Loucy (cell line): ENCODE measurements around the gene OOSP4B.

ENCODE experiments used
- H2AFZ ChIP-seq: fragments of 200-600 bp; sonication (generic); 2 replicates; pipeline ENCODE4 v1.6.0; 2016; ENCODE audit warnings: antibody characterized with exemption, mild to moderate bottlenecking, low read length, moderate library complexity
- H3F3A ChIP-seq: fragments of 200-600 bp; 2 replicates; pipeline ENCODE4 v1.6.0; 2016; ENCODE audit warnings: antibody characterized with exemption, low read depth, mild to moderate bottlenecking
- H3K27me3 ChIP-seq: fragments of 200-600 bp; sonication (generic); 2 replicates; pipeline ENCODE4 v1.6.1; 2014; ENCODE audit warnings: low read length, mild to moderate bottlenecking; ENCODE audit not compliant: insufficient read depth, poor library complexity, severe bottlenecking
- H3K36me3 ChIP-seq: fragments of 200-600 bp; sonication (generic); 2 replicates; pipeline ENCODE4 v1.6.1; 2016; ENCODE audit warnings: low read length; ENCODE audit not compliant: insufficient read depth
- H3K4me1 ChIP-seq: fragments of 200-600 bp; sonication (generic); 2 replicates; pipeline ENCODE4 v1.5.1; 2014; ENCODE audit warnings: low read length, mild to moderate bottlenecking; ENCODE audit not compliant: insufficient read depth, poor library complexity, severe bottlenecking
- H3K4me2 ChIP-seq: fragments of 200-600 bp; sonication (generic); 2 replicates; pipeline ENCODE4 v1.6.0; 2014; ENCODE audit warnings: antibody characterized with exemption, low read length, low read depth, mild to moderate bottlenecking; ENCODE audit not compliant: poor library complexity, severe bottlenecking
- H3K4me3 ChIP-seq: fragments of 200-600 bp; sonication (generic); 2 replicates; pipeline ENCODE4 v1.5.1; 2014; ENCODE audit warnings: low read length, mild to moderate bottlenecking, mixed read lengths; ENCODE audit not compliant: poor library complexity, severe bottlenecking
- H3K79me2 ChIP-seq: fragments of 200-600 bp; sonication (generic); 2 replicates; pipeline ENCODE4 v1.6.1; 2014; ENCODE audit warnings: low read length; ENCODE audit not compliant: insufficient read depth
- H3K9ac ChIP-seq: fragments of 200-600 bp; sonication (generic); 2 replicates; pipeline ENCODE4 v1.6.0; 2014; ENCODE audit warnings: mild to moderate bottlenecking, low read depth, low read length, moderate library complexity; ENCODE audit not compliant: poor library complexity, severe bottlenecking
- H3K9me2 ChIP-seq: fragments of 200-600 bp; sonication (generic); replicated peaks from 2 replicates; pipeline ENCODE4 v1.6.1; 2016; ENCODE audit warnings: low read depth, low read length, mixed read lengths
- H3K9me3 ChIP-seq: fragments of 200-600 bp; sonication (generic); 2 replicates; pipeline ENCODE4 v1.6.1; 2014; ENCODE audit warnings: mild to moderate bottlenecking, antibody characterized with exemption, low read length, low read depth; ENCODE audit not compliant: insufficient read depth
- H4K20me1 ChIP-seq: fragments of 200-600 bp; sonication (generic); 2 replicates; pipeline ENCODE4 v1.6.0; 2014; ENCODE audit warnings: antibody characterized with exemption, low read length, mild to moderate bottlenecking; ENCODE audit not compliant: insufficient read depth, poor library complexity, severe bottlenecking
- EZH2phosphoT487 ChIP-seq: fragments of 200-600 bp; IDR thresholded peaks from 2 replicates; pipeline ENCODE4 v1.6.1; 2018; ENCODE audit warnings: antibody characterized with exemption, mild to moderate bottlenecking, moderate library complexity, borderline replicate concordance
- TF ChIP-seq, protein P1 (sequence below): fragments of 200-600 bp; sonication (generic); conservative IDR thresholded peaks from 2 replicates; pipeline ENCODE4 v1.5.1; 2014; ENCODE audit warnings: mild to moderate bottlenecking, antibody characterized with exemption, low read length

OOSP4B gene

DNA sequence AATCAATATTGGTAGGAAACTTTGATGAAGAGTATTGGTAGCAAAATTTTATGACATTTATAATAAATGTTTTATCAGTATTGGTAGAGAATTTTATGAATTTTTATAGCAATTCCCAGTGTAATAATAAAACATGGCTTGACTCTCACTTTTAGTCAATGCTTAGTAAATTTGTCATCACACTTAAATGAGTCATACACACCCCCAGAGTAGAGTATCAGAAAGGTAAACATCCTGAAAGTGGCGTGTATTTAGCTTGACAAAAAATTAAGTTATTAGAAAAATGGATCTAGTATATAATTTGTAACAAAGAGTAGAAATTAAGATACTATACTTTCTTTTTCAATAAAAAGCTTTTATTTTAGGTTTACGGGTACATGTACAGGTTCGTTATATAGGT, 42.1 kb downstream of the OOSP4B start:
- no peaks in the 10 kb centered on the region for H3K4me1 ChIP-seq
- H3K9me2 ChIP-seq = no peaks in the 10 kb centered on the region
- no peaks in the 10 kb centered on the region for H3K79me2 ChIP-seq
- no peaks in the 10 kb centered on the region for H3K9me3 ChIP-seq
- no peak overlapping the region for H3K4me3 ChIP-seq
- no peak overlapping the region for H3K9ac ChIP-seq
- H3K27me3 ChIP-seq = no peaks in the 10 kb centered on the region
- no peaks in the 10 kb centered on the region for H3K36me3 ChIP-seq
- no peaks in the 10 kb centered on the region for H3F3A ChIP-seq
- H3K4me2 ChIP-seq = no peak overlapping the region
- no peak for TF ChIP-seq EZH2phosphoT487
- no peak overlapping the region for H2AFZ ChIP-seq
- no peaks in the 10 kb centered on the region for H4K20me1 ChIP-seq

DNA sequence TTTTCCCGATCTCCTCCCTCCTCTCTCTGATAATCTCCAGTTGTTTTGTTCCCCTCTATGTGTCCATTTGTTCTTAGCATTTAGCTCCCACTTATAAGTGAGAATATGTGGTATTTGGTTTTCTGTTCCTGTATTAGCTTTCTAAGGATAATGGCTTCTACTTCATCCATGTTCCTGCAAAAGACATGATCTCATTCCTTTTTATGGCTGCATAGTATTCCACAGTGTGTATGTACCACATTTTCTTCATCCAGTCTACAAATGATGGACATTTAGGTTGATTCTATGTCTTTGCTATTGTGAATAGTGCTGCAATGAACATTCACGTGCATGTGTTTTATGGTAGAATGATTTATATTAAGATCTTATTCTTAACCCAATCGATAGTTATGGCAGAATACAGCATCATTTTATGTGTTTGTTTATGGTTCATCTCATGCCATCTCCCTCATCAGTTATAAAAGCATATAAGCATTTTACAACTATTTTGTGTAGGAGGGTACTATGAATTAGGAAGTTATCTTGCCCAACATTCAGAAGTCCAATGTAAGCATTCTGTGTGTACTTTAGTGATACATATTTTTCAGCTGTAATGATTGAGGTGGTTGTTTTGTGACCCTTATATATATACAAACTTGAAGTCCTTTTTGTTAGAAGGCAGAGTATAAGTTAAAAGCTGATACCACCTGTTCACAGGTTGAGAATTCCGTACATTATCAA, 42.7 kb downstream of the OOSP4B start:
- H3K9me2 ChIP-seq = no peaks in the 10 kb centered on the region
- no peaks in the 10 kb centered on the region for H3F3A ChIP-seq
- no peak overlapping the region for H3K4me2 ChIP-seq
- H2AFZ ChIP-seq = no peak overlapping the region
- H3K4me1 ChIP-seq = no peaks in the 10 kb centered on the region
- no peak overlapping the region for H3K4me3 ChIP-seq
- H3K36me3 ChIP-seq = no peaks in the 10 kb centered on the region
- no peaks in the 10 kb centered on the region for H4K20me1 ChIP-seq
- no peak for TF ChIP-seq EZH2phosphoT487
- TF ChIP-seq, protein P1, sequence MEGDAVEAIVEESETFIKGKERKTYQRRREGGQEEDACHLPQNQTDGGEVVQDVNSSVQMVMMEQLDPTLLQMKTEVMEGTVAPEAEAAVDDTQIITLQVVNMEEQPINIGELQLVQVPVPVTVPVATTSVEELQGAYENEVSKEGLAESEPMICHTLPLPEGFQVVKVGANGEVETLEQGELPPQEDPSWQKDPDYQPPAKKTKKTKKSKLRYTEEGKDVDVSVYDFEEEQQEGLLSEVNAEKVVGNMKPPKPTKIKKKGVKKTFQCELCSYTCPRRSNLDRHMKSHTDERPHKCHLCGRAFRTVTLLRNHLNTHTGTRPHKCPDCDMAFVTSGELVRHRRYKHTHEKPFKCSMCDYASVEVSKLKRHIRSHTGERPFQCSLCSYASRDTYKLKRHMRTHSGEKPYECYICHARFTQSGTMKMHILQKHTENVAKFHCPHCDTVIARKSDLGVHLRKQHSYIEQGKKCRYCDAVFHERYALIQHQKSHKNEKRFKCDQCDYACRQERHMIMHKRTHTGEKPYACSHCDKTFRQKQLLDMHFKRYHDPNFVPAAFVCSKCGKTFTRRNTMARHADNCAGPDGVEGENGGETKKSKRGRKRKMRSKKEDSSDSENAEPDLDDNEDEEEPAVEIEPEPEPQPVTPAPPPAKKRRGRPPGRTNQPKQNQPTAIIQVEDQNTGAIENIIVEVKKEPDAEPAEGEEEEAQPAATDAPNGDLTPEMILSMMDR = no peak
- no peaks in the 10 kb centered on the region for H3K79me2 ChIP-seq
- no peaks in the 10 kb centered on the region for H3K27me3 ChIP-seq
- H3K9me3 ChIP-seq = no peaks in the 10 kb centered on the region
- H3K9ac ChIP-seq = no peak overlapping the region

DNA sequence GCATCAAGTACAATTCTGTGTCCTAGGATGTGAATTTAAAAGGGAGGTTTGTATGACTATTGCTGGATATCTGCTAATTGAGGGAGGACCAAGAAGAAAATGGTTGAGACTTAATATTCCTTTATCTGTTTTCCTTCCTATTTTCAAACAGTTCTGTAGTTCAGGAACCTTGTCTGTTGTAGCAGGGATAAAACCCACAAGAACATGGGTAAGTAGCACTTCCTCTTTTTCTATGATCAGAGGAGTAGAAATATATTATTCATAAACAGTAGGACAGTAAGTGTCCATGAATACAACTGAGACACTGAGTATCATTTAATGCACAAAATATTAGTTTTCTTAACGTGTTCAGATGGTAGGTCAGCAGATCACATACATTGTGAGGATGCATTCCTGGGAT, 47.1 kb downstream of the OOSP4B start:
- no peak overlapping the region for H2AFZ ChIP-seq
- H3K4me2 ChIP-seq = no peak overlapping the region
- no peaks in the 10 kb centered on the region for H3K36me3 ChIP-seq
- no peak overlapping the region for H3K4me3 ChIP-seq
- no peaks in the 10 kb centered on the region for H3K79me2 ChIP-seq
- no peaks in the 10 kb centered on the region for H3K27me3 ChIP-seq
- no peaks in the 10 kb centered on the region for H4K20me1 ChIP-seq
- TF ChIP-seq, protein P1 = no peak
- TF ChIP-seq EZH2phosphoT487 = no peak
- no peaks in the 10 kb centered on the region for H3K9me3 ChIP-seq
- H3K4me1 ChIP-seq = no peaks in the 10 kb centered on the region
- no peaks in the 10 kb centered on the region for H3F3A ChIP-seq
- H3K9ac ChIP-seq = no peak overlapping the region
- no peaks in the 10 kb centered on the region for H3K9me2 ChIP-seq

DNA sequence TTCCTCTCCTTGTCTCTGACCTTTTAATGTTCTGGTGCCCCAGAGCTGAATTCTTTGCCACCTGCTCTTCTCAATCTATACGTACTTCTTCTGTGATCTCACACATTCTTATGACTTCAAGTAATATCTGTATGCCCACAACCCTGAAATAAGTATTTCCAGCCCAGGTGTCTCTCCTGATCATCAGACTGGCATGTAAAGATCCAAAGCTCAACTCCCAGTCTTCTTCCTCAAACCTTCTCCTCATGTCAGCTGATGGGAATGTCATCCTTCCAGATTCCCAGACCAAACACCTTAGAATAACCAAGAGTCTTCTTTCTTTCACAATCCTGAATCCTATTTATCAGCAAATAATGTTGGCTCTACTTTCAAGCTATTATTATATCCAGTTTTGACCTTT, 48.8 kb downstream of the OOSP4B start:
- H3K4me1 ChIP-seq = no peaks in the 10 kb centered on the region
- H3F3A ChIP-seq = no peaks in the 10 kb centered on the region
- H4K20me1 ChIP-seq = no peaks in the 10 kb centered on the region
- H3K27me3 ChIP-seq = no peaks in the 10 kb centered on the region
- no peak for TF ChIP-seq EZH2phosphoT487
- TF ChIP-seq, protein P1 = no peak
- no peaks in the 10 kb centered on the region for H3K79me2 ChIP-seq
- H3K9me3 ChIP-seq = no peaks in the 10 kb centered on the region
- H3K9ac ChIP-seq = no peak overlapping the region
- H3K4me3 ChIP-seq = no peak overlapping the region
- H3K36me3 ChIP-seq = no peaks in the 10 kb centered on the region
- H2AFZ ChIP-seq = no peak overlapping the region
- H3K9me2 ChIP-seq = no peaks in the 10 kb centered on the region
- H3K4me2 ChIP-seq = no peak overlapping the region
